ENCODE measurements around the gene TSPAN8. TPM values are rescaled to one million over a fixed set of nuclear protein-coding genes. Genes with fewer than 3 reads are reported as not detected.

TSPAN8 gene
- total RNA-seq, 1 donor from 2014 or later, result not detected

Other genes with a start within 250 kb of the TSPAN8 start
- gene PTPRR, start 237.3 kb downstream of the TSPAN8 start, total RNA-seq, result under 0.01 and 0.26 TPM in 2 replicates